HEK293 (cell line): Measurements from ENCODE around the gene APOC1.

Experiments used
- CTCF ChIA-PET: fragments of 350-600 bp; formaldehyde crosslinking; extraction: SDS; loops from one replicate; lab custom pipeline; 2021; ENCODE audit warnings: antibody characterized with exemption; lab: Yijun Ruan, JAX
- POLR2A ChIA-PET: fragments of 300-600 bp; formaldehyde crosslinking; extraction: SDS; loops from one replicate; lab custom pipeline; 2020; ENCODE audit warnings: antibody characterized with exemption, inconsistent platforms; lab: Yijun Ruan, JAX
- H3K27ac ChIP-seq: fragments of 200-500 bp; sonication (Bioruptor generic); 2 replicates; pipeline ENCODE4 v1.5.1; 2014; ENCODE audit warnings: low read depth, low read length, control low read depth, inconsistent platforms; ENCODE audit errors: extremely low read depth
- H3K36me3 ChIP-seq, 2 experiments: fragments of 200-500 bp in 1 of 2; sonication (Bioruptor generic) in 1 of 2; 1 replicate in 1 of 2; 2 replicates in 1 of 2; pipeline ENCODE4 v1.5.1; 2014 to 2017; ENCODE audit warnings: inconsistent platforms in 2 of 2, low read length in 2 of 2; ENCODE audit not compliant: control insufficient read depth in 2 of 2, insufficient read depth in 1 of 2
- H3K4me1 ChIP-seq: fragments of 200-500 bp; sonication (Bioruptor generic); 2 replicates; pipeline ENCODE4 v1.5.1; 2014; ENCODE audit warnings: mild to moderate bottlenecking, low read length, inconsistent platforms; ENCODE audit not compliant: control insufficient read depth, insufficient read depth
- H3K4me3 ChIP-seq: 2 replicates; pipeline ENCODE4 v1.5.1; 2011; ENCODE audit warnings: low read depth, mild to moderate bottlenecking, control low read depth, low read length, moderate library complexity
- H3K9me3 ChIP-seq: fragments of 200-500 bp; sonication (Bioruptor generic); 2 replicates; pipeline ENCODE4 v1.5.1; 2014; ENCODE audit warnings: low read depth, low read length, inconsistent platforms; ENCODE audit not compliant: control insufficient read depth, insufficient read depth
- EGR2 ChIP-seq: fragments of 450-650 bp; formaldehyde crosslinking; IDR thresholded peaks from 2 replicates; pipeline ENCODE4 v1.5.1; 2016; ENCODE audit warnings: low read depth, missing biosample characterization, missing genetic modification characterization
- KLF1 ChIP-seq: fragments of 450-650 bp; formaldehyde crosslinking; IDR thresholded peaks from 2 replicates; pipeline ENCODE4 v1.5.1; 2016; ENCODE audit warnings: missing biosample characterization, missing genetic modification characterization
- SALL2 ChIP-seq: fragments of 450-650 bp; formaldehyde crosslinking; IDR thresholded peaks from 2 replicates; pipeline ENCODE4 v1.5.0; 2017; ENCODE audit warnings: missing biosample characterization, mild to moderate bottlenecking, missing genetic modification characterization, borderline replicate concordance
- ZBTB21 ChIP-seq: fragments of 450-650 bp; formaldehyde crosslinking; IDR thresholded peaks from 2 replicates; pipeline ENCODE4 v1.5.1; 2017; ENCODE audit warnings: missing biosample characterization, missing genetic modification characterization
- ZFHX2 ChIP-seq: fragments of 450-650 bp; formaldehyde crosslinking; conservative IDR thresholded peaks from 2 replicates; pipeline ENCODE4 v1.5.1; 2016; ENCODE audit warnings: missing biosample characterization, missing genetic modification characterization
- ZNF132 ChIP-seq: fragments of 450-650 bp; formaldehyde crosslinking; IDR thresholded peaks from 2 replicates; pipeline ENCODE4 v1.5.1; 2017; ENCODE audit warnings: missing biosample characterization, missing genetic modification characterization, borderline replicate concordance
- ZNF157 ChIP-seq: fragments of 450-650 bp; formaldehyde crosslinking; IDR thresholded peaks from 2 replicates; pipeline ENCODE4 v1.5.1; 2016; ENCODE audit warnings: missing biosample characterization, missing genetic modification characterization
- ZNF169 ChIP-seq: fragments of 450-650 bp; formaldehyde crosslinking; IDR thresholded peaks from 2 replicates; pipeline ENCODE4 v1.5.1; 2016; ENCODE audit warnings: missing biosample characterization, missing genetic modification characterization
- ZNF558 ChIP-seq: fragments of 450-650 bp; formaldehyde crosslinking; IDR thresholded peaks from 2 replicates; pipeline ENCODE4 v1.5.1; 2016; ENCODE audit warnings: missing biosample characterization, missing genetic modification characterization
- ZNF585B ChIP-seq: fragments of 450-650 bp; formaldehyde crosslinking; IDR thresholded peaks from 2 replicates; pipeline ENCODE4 v1.5.1; 2016; ENCODE audit warnings: missing biosample characterization, missing genetic modification characterization
- ZNF610 ChIP-seq: fragments of 450-650 bp; formaldehyde crosslinking; IDR thresholded peaks from 2 replicates; pipeline ENCODE4 v1.5.1; 2016; ENCODE audit warnings: missing biosample characterization, missing genetic modification characterization, borderline replicate concordance
- ZNF843 ChIP-seq: fragments of 450-650 bp; formaldehyde crosslinking; IDR thresholded peaks from 2 replicates; pipeline ENCODE4 v1.5.1; 2016; ENCODE audit warnings: missing biosample characterization, missing genetic modification characterization
- TF ChIP-seq, protein P1 (sequence below): fragments of 450-650 bp; formaldehyde crosslinking; IDR thresholded peaks from 2 replicates; pipeline ENCODE4 v1.5.1; 2016; ENCODE audit warnings: missing biosample characterization, missing genetic modification characterization
- TF ChIP-seq, protein P2 (sequence below): fragments of 450-650 bp; formaldehyde crosslinking; IDR thresholded peaks from 2 replicates; pipeline ENCODE4 v1.5.1; 2016; ENCODE audit warnings: missing biosample characterization, missing genetic modification characterization, borderline replicate concordance
- TF ChIP-seq, protein P3 (sequence below): fragments of 450-650 bp; formaldehyde crosslinking; IDR thresholded peaks from 2 replicates; pipeline ENCODE4 v1.5.1; 2016; ENCODE audit warnings: missing biosample characterization, missing genetic modification characterization

APOC1 gene

DNA sequence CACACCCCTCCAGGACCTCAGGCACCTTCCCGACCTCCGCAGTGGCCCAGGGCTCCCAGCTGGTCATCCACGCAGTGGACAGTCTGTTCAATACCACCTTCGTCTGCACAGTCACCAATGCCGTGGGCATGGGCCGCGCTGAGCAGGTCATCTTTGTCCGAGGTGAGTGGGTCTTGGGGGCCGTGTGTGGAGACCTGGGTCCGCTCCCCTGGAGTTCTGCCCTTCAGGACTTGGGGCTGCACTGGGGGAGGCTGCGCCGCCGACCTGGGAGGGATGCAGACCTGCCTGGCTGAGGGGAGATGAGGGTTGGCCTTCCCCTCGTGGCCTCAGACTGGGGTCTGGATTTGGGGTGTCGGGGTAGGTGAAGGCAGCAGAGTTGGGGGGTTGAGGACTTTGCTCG, 40.1 kb upstream of the APOC1 start:
- no peak overlapping the region for H3K27ac ChIP-seq
- H3K9me3 ChIP-seq = no peaks in the 10 kb centered on the region
- H3K4me3 ChIP-seq = no peak overlapping the region
- ChIA-PET CTCF (no interaction called here), POLR2A (no interaction called here)
- H3K36me3 ChIP-seq = peaks cover 47 to 86% of the 10 kb centered on the region in 2 experiments
- H3K4me1 ChIP-seq = no peaks in the 10 kb centered on the region
- TF ChIP-seq, protein P1, sequence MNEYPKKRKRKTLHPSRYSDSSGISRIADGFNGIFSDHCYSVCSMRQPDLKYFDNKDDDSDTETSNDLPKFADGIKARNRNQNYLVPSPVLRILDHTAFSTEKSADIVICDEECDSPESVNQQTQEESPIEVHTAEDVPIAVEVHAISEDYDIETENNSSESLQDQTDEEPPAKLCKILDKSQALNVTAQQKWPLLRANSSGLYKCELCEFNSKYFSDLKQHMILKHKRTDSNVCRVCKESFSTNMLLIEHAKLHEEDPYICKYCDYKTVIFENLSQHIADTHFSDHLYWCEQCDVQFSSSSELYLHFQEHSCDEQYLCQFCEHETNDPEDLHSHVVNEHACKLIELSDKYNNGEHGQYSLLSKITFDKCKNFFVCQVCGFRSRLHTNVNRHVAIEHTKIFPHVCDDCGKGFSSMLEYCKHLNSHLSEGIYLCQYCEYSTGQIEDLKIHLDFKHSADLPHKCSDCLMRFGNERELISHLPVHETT (tag by site-specific recombination) = no peak
- TF ChIP-seq ZNF843 (tag by site-specific recombination) (no peak), KLF1 (no peak), ZNF132 (tag by site-specific recombination) (no peak), ZNF610 (no peak), ZNF558 (tag by site-specific recombination) (no peak), ZNF585B (no peak), ZNF157 (no peak), ZNF169 (tag by site-specific recombination) (no peak), ZBTB21 (tag by site-specific recombination) (no peak), SALL2 (tag by site-specific recombination) (no peak)
- TF ChIP-seq, protein P2, sequence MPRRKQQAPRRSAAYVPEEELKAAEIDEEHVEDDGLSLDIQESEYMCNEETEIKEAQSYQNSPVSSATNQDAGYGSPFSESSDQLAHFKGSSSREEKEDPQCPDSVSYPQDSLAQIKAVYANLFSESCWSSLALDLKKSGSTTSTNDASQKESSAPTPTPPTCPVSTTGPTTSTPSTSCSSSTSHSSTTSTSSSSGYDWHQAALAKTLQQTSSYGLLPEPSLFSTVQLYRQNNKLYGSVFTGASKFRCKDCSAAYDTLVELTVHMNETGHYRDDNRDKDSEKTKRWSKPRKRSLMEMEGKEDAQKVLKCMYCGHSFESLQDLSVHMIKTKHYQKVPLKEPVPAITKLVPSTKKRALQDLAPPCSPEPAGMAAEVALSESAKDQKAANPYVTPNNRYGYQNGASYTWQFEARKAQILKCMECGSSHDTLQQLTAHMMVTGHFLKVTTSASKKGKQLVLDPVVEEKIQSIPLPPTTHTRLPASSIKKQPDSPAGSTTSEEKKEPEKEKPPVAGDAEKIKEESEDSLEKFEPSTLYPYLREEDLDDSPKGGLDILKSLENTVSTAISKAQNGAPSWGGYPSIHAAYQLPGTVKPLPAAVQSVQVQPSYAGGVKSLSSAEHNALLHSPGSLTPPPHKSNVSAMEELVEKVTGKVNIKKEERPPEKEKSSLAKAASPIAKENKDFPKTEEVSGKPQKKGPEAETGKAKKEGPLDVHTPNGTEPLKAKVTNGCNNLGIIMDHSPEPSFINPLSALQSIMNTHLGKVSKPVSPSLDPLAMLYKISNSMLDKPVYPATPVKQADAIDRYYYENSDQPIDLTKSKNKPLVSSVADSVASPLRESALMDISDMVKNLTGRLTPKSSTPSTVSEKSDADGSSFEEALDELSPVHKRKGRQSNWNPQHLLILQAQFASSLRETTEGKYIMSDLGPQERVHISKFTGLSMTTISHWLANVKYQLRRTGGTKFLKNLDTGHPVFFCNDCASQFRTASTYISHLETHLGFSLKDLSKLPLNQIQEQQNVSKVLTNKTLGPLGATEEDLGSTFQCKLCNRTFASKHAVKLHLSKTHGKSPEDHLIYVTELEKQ (tag by site-specific recombination) = no peak
- TF ChIP-seq, protein P3, sequence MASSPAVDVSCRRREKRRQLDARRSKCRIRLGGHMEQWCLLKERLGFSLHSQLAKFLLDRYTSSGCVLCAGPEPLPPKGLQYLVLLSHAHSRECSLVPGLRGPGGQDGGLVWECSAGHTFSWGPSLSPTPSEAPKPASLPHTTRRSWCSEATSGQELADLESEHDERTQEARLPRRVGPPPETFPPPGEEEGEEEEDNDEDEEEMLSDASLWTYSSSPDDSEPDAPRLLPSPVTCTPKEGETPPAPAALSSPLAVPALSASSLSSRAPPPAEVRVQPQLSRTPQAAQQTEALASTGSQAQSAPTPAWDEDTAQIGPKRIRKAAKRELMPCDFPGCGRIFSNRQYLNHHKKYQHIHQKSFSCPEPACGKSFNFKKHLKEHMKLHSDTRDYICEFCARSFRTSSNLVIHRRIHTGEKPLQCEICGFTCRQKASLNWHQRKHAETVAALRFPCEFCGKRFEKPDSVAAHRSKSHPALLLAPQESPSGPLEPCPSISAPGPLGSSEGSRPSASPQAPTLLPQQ = no peak

DNA sequence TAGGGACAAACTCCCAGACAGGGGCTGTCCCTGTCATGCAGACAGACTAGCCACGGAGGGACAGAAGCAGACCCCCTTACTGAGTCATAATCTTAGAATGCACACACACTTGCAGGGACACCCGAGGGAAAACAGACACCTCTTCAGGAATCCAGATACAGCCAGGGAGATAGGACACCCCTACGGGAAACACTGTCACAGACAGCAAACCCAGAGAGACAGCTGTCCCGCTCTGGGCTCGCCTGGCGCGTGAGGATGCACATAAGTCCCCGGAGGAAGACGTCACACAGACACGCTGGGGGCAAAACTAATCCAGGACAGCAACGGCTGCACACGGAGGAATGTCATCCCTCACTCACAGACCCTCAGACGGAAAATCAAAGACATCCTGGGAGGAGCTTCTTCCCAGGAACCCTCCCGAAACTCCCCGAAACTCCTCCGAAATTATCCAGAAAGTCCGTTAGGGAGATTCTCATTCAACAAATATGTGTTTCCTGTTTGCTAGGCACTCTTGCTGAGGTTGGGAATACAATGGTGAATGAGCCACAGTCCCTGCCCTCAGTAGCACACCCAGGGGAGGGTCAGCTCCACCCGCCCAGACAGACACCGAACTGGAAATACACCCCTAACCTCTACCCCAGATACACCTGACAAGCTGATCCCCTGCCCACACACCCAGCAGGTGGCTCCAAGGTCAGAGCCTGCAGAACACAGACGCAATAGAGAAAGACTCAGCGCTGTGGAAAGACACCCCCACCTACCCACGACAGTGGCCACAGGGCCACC, 38.5 kb upstream of the APOC1 start:
- no peak overlapping the region for H3K27ac ChIP-seq
- TF ChIP-seq SALL2 (tag by site-specific recombination) (no peak), EGR2 (tag by site-specific recombination) (peak; percentile 64), ZFHX2 (tag by site-specific recombination) (0 out of 2 replicates have a peak, but pooled peaks have one; percentile 13)
- ChIA-PET CTCF (interaction anchor here (0.6 to 0.7 kb wide), 2 partner anchors 11 to 28 kb away, joined by 3 read pairs; no protein-coding TSS in a partner anchor), POLR2A (no interaction called here)
- no peaks in the 10 kb centered on the region for H3K9me3 ChIP-seq
- no peaks in the 10 kb centered on the region for H3K4me1 ChIP-seq
- H3K4me3 ChIP-seq = no peak overlapping the region
- peaks cover 43 to 80% of the 10 kb centered on the region in 2 experiments for H3K36me3 ChIP-seq
